HG02678 (cell line): ENCODE results near the gene MTRF1L.

ENCODE experiments used
- ATAC-seq: cut with Tn5 transposase; IDR thresholded peaks from one replicate; pipeline ENCODE4 v1.9.1; 2021; ENCODE audit warnings: mild to moderate bottlenecking, moderate library complexity; ENCODE audit not compliant: unreplicated experiment

Gene MTRF1L, protein sequence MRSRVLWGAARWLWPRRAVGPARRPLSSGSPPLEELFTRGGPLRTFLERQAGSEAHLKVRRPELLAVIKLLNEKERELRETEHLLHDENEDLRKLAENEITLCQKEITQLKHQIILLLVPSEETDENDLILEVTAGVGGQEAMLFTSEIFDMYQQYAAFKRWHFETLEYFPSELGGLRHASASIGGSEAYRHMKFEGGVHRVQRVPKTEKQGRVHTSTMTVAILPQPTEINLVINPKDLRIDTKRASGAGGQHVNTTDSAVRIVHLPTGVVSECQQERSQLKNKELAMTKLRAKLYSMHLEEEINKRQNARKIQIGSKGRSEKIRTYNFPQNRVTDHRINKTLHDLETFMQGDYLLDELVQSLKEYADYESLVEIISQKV

DNA sequence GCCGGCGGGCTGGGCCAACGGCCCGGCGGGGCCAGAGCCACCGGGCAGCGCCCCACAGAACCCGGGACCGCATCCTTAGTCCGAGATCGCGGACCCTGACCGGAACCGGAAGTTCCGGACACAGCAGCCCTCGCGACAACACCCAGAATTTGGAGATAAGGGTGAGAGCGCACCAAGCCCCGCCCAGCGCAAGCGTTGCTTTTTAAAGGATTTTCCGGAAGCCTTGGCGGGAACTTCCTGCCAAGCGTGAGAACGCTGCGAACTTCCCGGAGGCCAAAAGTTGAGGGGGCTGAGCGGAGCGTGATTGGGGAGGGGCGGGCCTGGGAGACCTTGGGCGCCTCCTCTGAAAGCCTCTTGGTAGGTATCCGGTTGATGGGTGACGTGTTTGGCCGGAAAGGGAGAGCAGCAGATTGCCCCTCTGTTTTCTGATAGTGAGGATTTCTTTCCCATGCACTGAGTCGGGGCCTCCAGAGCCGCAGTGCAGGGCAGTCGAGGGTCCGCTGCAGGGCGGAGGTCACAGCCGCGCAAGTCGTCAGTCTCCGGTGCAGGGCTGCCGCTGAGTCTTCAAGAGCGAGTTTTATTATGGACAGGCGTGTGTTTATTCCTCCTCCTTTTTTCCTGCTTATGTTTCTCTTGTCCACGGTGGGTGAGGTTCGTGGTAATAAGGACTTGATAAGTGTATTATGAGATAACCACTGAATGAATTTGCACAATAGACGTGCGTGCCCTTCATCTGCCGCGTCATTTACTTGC is at the start of gene MTRF1L:
Gene MTRF1L, minus strand, starts transcription at position 97 of the 753 bp plus-strand sequence. Its CDS starts 24 bp downstream, at position 73.
- peak; percentile 92 for ATAC-seq

- no peak for ATAC-seq
Measured at GRCh38 chr6:153051801-153052200, 49.3 kb upstream of the MTRF1L start.

GRCh38 chr6:153048631-153049030 is 46.1 kb upstream of the MTRF1L start:
- ATAC-seq, result no peak

DNA sequence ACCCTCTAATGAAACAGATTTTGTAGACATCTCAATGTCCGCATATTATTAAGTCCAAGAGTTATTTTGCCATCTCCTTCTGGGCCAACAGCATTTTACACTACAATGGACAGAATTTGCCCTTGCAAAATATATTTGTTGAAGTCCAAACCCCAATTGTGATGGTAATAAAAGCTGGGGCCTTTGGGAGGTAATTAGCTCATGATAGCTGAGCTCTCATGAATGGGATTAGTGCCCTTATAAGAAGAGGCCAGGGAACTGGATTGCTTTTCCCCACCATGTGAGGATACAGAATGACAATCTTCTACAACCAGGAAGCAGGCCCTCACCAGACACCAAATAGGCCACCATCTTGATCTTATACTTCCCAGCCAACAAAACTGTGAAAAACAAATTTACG is 44.9 kb upstream of the MTRF1L start:
- no peak for ATAC-seq

- ATAC-seq, result no peak
Measured at GRCh38 chr6:153045271-153045670, 42.8 kb upstream of the MTRF1L start.

- no peak for ATAC-seq
Measured at GRCh38 chr6:153044295-153044694, 41.8 kb upstream of the MTRF1L start.

DNA sequence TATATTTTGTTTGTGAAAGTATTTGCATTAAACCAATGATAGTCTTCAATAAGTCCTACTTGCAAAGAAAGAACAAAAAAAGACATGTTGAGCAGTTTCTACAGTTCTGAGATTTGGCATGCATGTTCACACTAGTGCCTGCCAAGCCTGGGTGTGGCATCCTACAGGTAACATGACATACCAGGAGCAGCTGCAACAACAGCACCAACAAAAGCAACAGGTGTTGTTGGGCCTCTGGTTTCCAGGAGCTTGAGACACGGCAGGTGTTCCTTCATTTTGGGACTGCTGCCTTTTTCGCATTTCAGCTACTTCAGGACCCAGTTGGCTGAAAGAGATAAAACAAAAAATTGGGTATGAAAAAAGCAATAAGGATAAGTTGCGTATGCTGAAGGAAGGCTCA is 41.2 kb upstream of the MTRF1L start:
- no peak for ATAC-seq

DNA sequence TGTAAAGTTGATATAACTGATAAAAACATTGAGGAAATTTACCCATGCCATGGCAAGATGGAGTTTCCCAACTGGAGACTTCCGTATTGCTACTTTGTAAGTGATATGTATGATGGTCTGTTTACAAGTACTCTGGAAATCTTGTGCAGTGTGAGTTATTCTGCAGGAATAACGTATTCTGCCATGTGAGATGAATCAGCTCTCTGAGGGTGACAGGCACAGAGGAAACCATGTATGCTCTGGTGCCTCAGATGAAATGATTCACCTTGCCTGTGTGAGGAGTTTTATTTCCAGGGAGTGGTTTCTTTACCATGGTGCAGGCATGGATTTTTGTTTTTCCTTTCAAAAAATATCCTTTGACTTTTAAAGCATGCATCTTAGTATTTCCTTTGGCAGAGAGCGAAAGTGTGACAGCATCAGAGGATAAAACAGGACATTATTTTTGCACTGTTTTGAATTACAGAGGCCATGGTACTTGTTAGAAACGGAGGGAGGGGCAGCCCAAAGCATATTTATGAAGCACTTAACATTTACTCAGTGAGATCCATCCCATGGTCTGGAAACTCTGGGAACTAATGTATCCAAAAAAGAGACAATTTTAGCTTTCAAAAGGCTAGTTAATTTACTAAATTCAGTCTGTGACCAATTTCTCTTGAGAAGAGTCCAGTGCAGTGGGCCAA is 36.0 kb upstream of the MTRF1L start:
- no peak for ATAC-seq

GRCh38 chr6:153034139-153034538 is 31.6 kb upstream of the MTRF1L start:
- no peak for ATAC-seq

- no peak for ATAC-seq
Measured at GRCh38 chr6:153032255-153032882, 29.9 kb upstream of the MTRF1L start.

DNA sequence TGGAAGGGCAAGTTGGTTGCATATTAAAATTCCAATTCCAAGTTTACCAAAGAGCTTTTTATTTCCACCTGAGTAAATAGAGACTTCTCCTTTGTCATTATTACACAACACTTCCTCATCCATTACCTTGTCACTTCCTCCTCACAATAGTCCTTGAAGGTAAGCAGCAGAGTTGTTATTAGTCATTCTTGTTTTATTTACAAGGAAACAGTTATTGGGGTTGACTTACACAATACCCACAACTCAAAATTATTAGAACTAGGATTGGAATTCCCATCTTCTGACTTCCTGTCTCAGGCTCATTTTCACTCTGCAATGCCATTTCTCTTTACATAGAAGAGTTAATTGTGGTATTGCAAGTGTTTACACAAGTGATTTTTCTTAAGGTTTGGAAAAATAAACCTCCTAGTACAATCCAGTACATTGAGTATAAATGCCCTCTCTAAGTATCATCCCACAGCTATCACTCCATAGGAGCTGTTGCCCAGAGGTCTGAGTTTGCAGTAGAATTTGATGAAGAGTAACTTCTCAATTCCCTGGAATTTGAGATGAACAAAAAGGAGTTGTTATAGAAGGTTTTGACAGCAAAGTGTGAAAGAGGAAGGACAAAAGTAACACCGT is 28.9 kb upstream of the MTRF1L start:
- ATAC-seq, result no peak

- ATAC-seq, result no peak
Measured at GRCh38 chr6:153028963-153029362, 26.5 kb upstream of the MTRF1L start.

- ATAC-seq, result no peak
Measured at GRCh38 chr6:153028286-153028685, 25.8 kb upstream of the MTRF1L start.

DNA sequence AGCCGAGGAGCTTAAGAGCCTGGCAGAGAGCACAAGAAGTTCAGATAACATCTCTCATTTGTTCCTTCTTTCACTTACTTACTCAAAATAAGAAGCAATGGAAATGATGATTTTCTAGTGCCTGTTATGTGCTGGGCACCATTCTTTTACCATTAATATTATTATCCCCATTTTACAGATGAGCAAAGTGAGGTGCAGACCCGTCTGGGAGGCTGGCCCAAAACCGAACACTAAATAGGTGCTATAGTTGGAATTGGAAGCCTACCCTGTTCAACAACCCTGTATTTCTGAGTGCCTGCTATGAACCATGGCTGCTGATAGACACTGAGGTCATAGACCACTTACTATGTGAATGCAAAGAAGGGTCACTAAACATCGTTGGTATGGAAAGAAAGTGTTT is 25.0 kb upstream of the MTRF1L start:
- no peak for ATAC-seq

- ATAC-seq, result peak; percentile 17
Measured at GRCh38 chr6:153024709-153025017, 22.2 kb upstream of the MTRF1L start.

DNA sequence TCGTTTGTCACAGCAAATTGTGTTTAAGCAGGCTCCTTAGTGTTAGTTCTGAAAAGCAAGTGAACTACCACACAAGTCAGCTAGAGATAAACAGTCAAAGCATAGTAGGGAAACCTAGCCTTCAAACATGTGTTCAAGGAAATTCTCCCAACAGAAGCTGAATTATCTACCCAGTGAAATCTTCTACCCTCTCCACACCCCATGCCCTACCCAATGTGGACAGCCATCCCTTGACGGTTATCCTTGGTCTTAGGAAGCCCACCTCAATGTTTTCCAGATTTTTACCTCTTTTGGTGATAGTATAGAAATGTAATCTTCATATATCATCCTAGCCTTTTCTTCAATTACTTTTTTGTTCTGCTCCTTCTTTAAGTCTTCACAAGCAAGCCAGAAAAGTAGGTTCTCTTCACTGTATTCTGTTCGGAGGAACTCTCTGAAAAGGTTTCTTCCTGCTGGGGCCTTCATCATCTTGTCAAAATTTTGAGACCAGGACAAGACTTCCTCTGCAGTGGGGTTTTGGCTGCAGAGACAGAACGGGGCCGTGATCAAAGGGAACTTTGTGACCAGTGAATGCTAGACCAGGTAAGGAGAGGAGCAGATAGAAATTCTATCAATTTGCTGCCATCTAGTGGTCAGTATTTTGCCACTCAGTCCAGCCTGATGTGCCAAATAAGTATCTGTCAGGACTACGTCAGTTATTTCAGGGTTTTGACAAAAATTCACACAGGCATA is 21.6 kb upstream of the MTRF1L start:
- peak; percentile 99 for ATAC-seq

DNA sequence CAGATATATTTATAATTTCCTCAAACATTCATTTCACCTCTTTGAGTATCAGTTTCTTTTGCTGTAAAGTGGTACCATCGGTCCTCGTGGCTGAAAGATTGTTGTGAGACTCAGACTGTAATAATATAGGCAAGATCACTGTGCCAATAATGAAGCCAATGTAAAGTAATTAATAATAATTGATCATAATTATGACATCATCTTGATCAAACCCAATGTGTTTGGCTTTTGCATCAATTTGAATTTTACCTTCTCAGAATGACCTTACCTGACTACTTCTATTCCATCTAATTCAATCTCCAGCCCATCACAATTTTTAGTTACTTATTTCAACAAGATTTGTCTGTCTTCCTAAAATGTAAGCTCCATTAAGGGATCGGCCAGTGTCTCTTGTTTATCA is 15.8 kb upstream of the MTRF1L start:
- no peak for ATAC-seq

GRCh38 chr6:153016846-153017245 is 14.3 kb upstream of the MTRF1L start:
- ATAC-seq, result no peak

DNA sequence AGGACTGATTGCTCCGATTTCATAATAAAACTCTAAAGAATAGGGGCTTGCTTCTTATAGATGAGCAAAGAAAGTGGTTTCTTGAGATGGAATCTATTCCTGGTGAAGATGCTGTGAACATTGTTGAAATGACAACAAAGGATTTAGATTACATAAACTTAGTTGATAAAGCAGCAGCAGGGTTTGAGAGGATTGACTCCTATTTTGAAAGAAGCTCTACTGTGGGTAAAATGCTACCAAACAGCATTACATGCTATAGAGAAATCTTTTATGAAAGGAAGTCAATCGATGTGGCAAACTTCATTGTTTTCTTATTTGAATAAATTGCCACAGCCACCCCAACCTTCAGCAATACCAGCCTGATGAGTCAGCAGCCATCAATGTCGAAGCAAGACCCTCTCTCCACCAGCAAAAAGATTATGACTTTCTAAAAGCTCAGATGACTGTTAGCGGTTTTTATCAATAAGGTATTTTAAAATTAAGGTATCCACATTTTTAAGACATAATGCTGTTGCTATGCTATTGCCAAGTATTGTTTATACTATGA is 12.7 kb upstream of the MTRF1L start:
- ATAC-seq, result no peak

DNA sequence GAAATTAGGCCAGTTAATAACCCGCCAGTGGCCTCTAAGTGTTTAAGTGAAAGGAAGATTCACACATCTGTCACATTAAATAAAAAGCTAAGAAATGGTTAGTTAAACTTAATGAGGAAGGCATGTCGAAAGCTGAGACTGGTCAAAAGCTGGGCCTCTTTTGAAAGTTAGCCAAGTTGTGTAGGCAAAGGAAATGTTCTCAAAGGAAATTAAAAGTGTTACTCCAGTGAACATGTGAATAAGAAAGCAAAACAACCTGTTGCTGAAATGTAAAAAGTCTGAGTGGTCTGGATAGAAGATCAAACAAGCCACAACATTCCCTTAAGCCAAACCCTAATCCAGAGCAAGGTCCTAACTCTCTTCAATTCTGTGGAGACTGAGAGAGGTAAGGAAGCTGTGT is 10.9 kb upstream of the MTRF1L start:
- ATAC-seq, result no peak
